HepG2 (cell line): ENCODE measurements around the gene MARK4. TPM values are rescaled to one million over a fixed set of nuclear protein-coding genes. Genes with fewer than 3 reads are reported as not detected.
"Not testable (repeated sequence)": the region's sequence is repeated elsewhere in the genome, so short reads cannot be mapped to it uniquely, and the experiment has no call there.

ENCODE experiments used
- ATAC-seq: fragments of 200-7000 bp; cut with Tn5 transposase; 3 replicates; pipeline ENCODE4 v1.9.1; 2020; ENCODE audit warnings: mild to moderate bottlenecking, moderate library complexity
- BruUV-seq: library from RNA; stranded (reverse); fragments of 400-500 nt; replicated peaks from 2 replicates; lab custom pipeline; 2021; lab: Mats Ljungman, UMichigan
- CTCF ChIA-PET: fragments of 300-600 bp; formaldehyde crosslinking; extraction: SDS; loops from one replicate; lab custom pipeline; 2021; ENCODE audit warnings: low total read pairs, inconsistent platforms, low intra/inter-chr PET ratio; lab: Yijun Ruan, JAX
- POLR2A ChIA-PET: fragments of 350-600 bp; sonication (Branson Sonifier 250); formaldehyde crosslinking; loops from one replicate; lab custom pipeline; 2020; ENCODE audit warnings: antibody characterized with exemption, inconsistent platforms; lab: Yijun Ruan, JAX
- DNase-seq: peaks from one replicate; pipeline ENCODE4 v3.0.0-alpha.2; 2015; ENCODE audit warnings: low spot score
- FAIRE-seq: peaks from 3 replicates; lab custom pipeline; 2011; peaks lifted over from hg19 to GRCh38; lab: Jason Lieb, UNC
- H2AFZ ChIP-seq: one replicate; pipeline ENCODE4 v1.6.1; 2011; ENCODE audit warnings: low read length, inconsistent platforms
- H3K27ac ChIP-seq: fragments of 300-600 bp; 3 replicates; pipeline ENCODE4 v1.8.0; 2011; ENCODE audit warnings: mixed run types, mild to moderate bottlenecking, mixed read lengths, low read length, inconsistent platforms; ENCODE audit not compliant: insufficient read depth; ENCODE audit errors: extremely low read length
- H3K27me3 ChIP-seq, 2 experiments: fragments of 200-600 bp in 1 of 2; 2 replicates in 1 of 2; 3 replicates in 1 of 2; pipeline versions ENCODE4 v1.6.0 to v1.8.0; 2011; ENCODE audit warnings: low read length in 2 of 2, mild to moderate bottlenecking in 2 of 2, moderate library complexity in 2 of 2, inconsistent platforms in 1 of 2; ENCODE audit not compliant: insufficient read depth in 2 of 2, control insufficient read depth in 1 of 2
- H3K36me3 ChIP-seq, 2 experiments: fragments of 200-600 bp in 1 of 2; replicated peaks in 1 of 2; 2 replicates in 1 of 2; 3 replicates in 1 of 2; pipeline versions ENCODE4 v1.5.1 to v1.8.0; 2011; ENCODE audit warnings: low read length in 2 of 2, inconsistent platforms in 1 of 2; ENCODE audit not compliant: insufficient read depth in 2 of 2, control insufficient read depth in 1 of 2
- H3K4me1 ChIP-seq: 2 replicates; pipeline ENCODE4 v1.5.1; 2012; ENCODE audit warnings: low read length, inconsistent platforms; ENCODE audit not compliant: insufficient read depth
- H3K4me2 ChIP-seq: 2 replicates; pipeline ENCODE4 v1.6.0; 2011; ENCODE audit warnings: low read depth, low read length, inconsistent platforms
- H3K4me3 ChIP-seq, 3 experiments: fragments of 200-600 bp in 1 of 3; sonication (generic), shearing (Covaris generic) in 1 of 3; replicated peaks in 1 of 3; 2 replicates each; pipeline ENCODE4 v1.5.1; 2011 to 2016; ENCODE audit warnings: low read length in 3 of 3, inconsistent platforms in 2 of 3, low read depth in 2 of 3, mild to moderate bottlenecking in 2 of 3, control low read depth in 1 of 3, mixed read lengths in 1 of 3; ENCODE audit not compliant: insufficient read depth in 1 of 3
- H3K79me2 ChIP-seq: one replicate; pipeline ENCODE4 v1.6.1; 2011; ENCODE audit warnings: low read length, inconsistent platforms; ENCODE audit not compliant: insufficient read depth
- H3K9ac ChIP-seq: 2 replicates; pipeline ENCODE4 v1.6.0; 2011; ENCODE audit warnings: mild to moderate bottlenecking, low read depth, low read length, inconsistent platforms; ENCODE audit not compliant: insufficient read depth
- H3K9me3 ChIP-seq: 2 replicates; pipeline ENCODE4 v1.5.1; 2012; ENCODE audit warnings: mild to moderate bottlenecking, low read length
- H4K20me1 ChIP-seq: 2 replicates; pipeline ENCODE4 v1.6.0; 2011; ENCODE audit warnings: inconsistent platforms, mild to moderate bottlenecking, low read length, moderate library complexity; ENCODE audit not compliant: insufficient read depth
- KDM1A ChIP-seq: IDR thresholded peaks from 2 replicates; pipeline ENCODE4 v1.6.1; 2016; ENCODE audit warnings: missing compliant biosample characterization
- ZNF143 ChIP-seq: sonication (generic); formaldehyde crosslinking; IDR thresholded peaks from 2 replicates; pipeline ENCODE4 v1.4.0; 2020; ENCODE audit warnings: missing genetic modification reagents
- ZNF574 ChIP-seq: sonication (generic); formaldehyde crosslinking; IDR thresholded peaks from 2 replicates; pipeline ENCODE4 v1.4.0; 2020; ENCODE audit warnings: missing genetic modification reagents
- ZNF629 ChIP-seq: sonication (generic); formaldehyde crosslinking; conservative IDR thresholded peaks from 2 replicates; pipeline ENCODE4 v1.5.0; 2020; ENCODE audit warnings: missing genetic modification reagents
- ZNF768 ChIP-seq: sonication (generic); formaldehyde crosslinking; IDR thresholded peaks from 2 replicates; pipeline ENCODE4 v1.4.0; 2020; ENCODE audit warnings: missing genetic modification reagents
- WGBS: methylation state at CpG from one replicate; pipeline ENCODE4 v1.1.6; 2017; ENCODE audit warnings: low lambda C conversion rate; 5-methylcytosine and 5-hydroxymethylcytosine counted together
- in situ Hi-C: cut with HindIII; loops from 2 replicates; pipeline ENCODE4 v1.10.0; 2017; ENCODE audit warnings: low pct_unique_long_range_greater_than_20kb; ENCODE audit not compliant: extremely low pct_ligation_motif_present
- intact Hi-C: fragments of 100-400 bp; cut with micrococcal nuclease; formaldehyde crosslinking; loops from one replicate; pipeline ENCODE4 v1.10.0; 2022; ENCODE audit not compliant: unreplicated experiment
- polyA plus RNA-seq, 8 experiments: library from polyadenylated mRNA; depleted of rRNA in 3 of 8; stranded (reverse) in 7 of 8; unstranded in 1 of 8; fragments of >200 nt; fragmentation: Illumina TruSeq in 4 of 8; extraction: Trizol in 4 of 8; gene quantifications; 2 replicates each; pipeline versions ENCODE4 v1.2.1 to v1.2.3, GENCODE V29; 2011 to 2016; ENCODE audit warnings: low read depth in 4 of 8, missing spikeins in 1 of 8, mixed read lengths in 1 of 8; ENCODE audit not compliant: insufficient read depth in 1 of 8
- total RNA-seq, 5 experiments: library from RNA; depleted of rRNA; stranded (reverse); fragments of >200 nt; fragmentation: Illumina TruSeq; extraction: Trizol; gene quantifications; 2 replicates each; pipeline ENCODE4 v1.2.3, GENCODE V29; 2016; ENCODE audit warnings: low read depth in 1 of 5

MARK4 gene
- total and polyA plus RNA-seq, 2 of the 13 experiments (the other 11 are each of a cell fraction or from before 2014, with no cell fraction given), result 7.0 to 12.2 TPM

GRCh38 chr19:45334881-45335280, 83.8 kb downstream of the MARK4 start:
- H4K20me1 ChIP-seq, intact Hi-C loops, in situ Hi-C loops, H3K4me2 ChIP-seq, ATAC-seq, DNase-seq, H3K27ac ChIP-seq, BruUV-seq, H3K9me3 ChIP-seq, POLR2A ChIA-PET, FAIRE-seq, H3K4me3 ChIP-seq, H3K27me3 ChIP-seq, H2AFZ ChIP-seq, H3K9ac ChIP-seq, CTCF ChIA-PET, H3K36me3 ChIP-seq, H3K79me2 ChIP-seq: not testable (repeated sequence)
- TF ChIP-seq KDM1A (CRISPR knock-in tag) (0 out of 2 replicates have a peak, but pooled peaks have one; percentile 47), ZNF629 (CRISPR knock-in tag) (peak; percentile 91)
- peaks cover 37% of the 10 kb centered on the region for H3K4me1 ChIP-seq
- 65% methylated on average over 4 of the region's 4 CpGs for WGBS

- H3K9me3 ChIP-seq, result no peaks in the 10 kb centered on the region
- no peaks in the 10 kb centered on the region for H3K36me3 ChIP-seq
- peaks cover 40% of the 10 kb centered on the region for H3K4me1 ChIP-seq
- H3K4me2 ChIP-seq, result no peak overlapping the region
- no peaks in the 10 kb centered on the region for H4K20me1 ChIP-seq
- TF ChIP-seq ZNF143 (no peak), ZNF768 (CRISPR knock-in tag) (peak; percentile 86), ZNF574 (no peak)
- no peak overlapping the region for H3K9ac ChIP-seq
- H2AFZ ChIP-seq, result no peak overlapping the region
- peaks cover 4 to 21% of the 10 kb centered on the region in 2 experiments; a peak in 4 of 5 replicates for H3K27me3 ChIP-seq
- no peaks in the 10 kb centered on the region for H3K79me2 ChIP-seq
- intact Hi-C loops, result no loop called here
- no peak overlapping the region for H3K27ac ChIP-seq
- in situ Hi-C loops, result no loop called here
- ATAC-seq (no peak), DNase-seq (no peak), FAIRE-seq (no peak)
- no peak overlapping the region for H3K4me3 ChIP-seq
- ChIA-PET CTCF (no interaction called here), POLR2A (interaction anchor here (0.6 kb wide), 1 partner anchor 135 kb away, joined by 4 read pairs; no protein-coding TSS in a partner anchor)
- 18% methylated on average over 10 of the region's 11 CpGs for WGBS
- BruUV-seq, result no TSS peak
Observed at GRCh38 chr19:45336696-45337251, 85.7 kb downstream of the MARK4 start.
